Measurements from ENCODE around the gene BFAR. TPM values are rescaled to one million over a fixed set of nuclear protein-coding genes. Genes with fewer than 3 reads are reported as not detected.

Gene BFAR
- total and polyA plus RNA-seq, 2 donors from 2014 or later, result 35.3 to 53.7 TPM

- Histone ChIP-seq H3K4me3 (ENCODE audit: low read length in 3 of 3) (no peak overlapping the region), H3K27me3 (ENCODE audit: control insufficient read depth, insufficient read depth, low read length) (no peaks in the 10 kb centered on the region), H3K36me3 (ENCODE audit: control insufficient read depth in 2 of 3, insufficient read depth in 3 of 3, low read length in 3 of 3) (peaks cover 4 to 8% (median 8%) of the 10 kb centered on the region in 3 donors), H3K9ac (ENCODE audit: low read length in 3 of 3) (no peak overlapping the region), H3K27ac (ENCODE audit: low read depth in 2 of 2, low read length in 2 of 2) (no peak overlapping the region), H3K9me3 (ENCODE audit: control insufficient read depth in 2 of 3, insufficient read depth in 1 of 3, low read length in 3 of 3) (no peaks in the 10 kb centered on the region), H3K4me1 (ENCODE audit: control insufficient read depth in 2 of 3, insufficient read depth in 2 of 3, low read depth in 1 of 3, low read length in 3 of 3) (peaks cover 2 to 12% (median 4%) of the 10 kb centered on the region in 3 donors)
- no peak for TF ChIP-seq CTCF (IDR thresholded peaks at IDR 0.05; ENCODE audit: borderline replicate concordance, extremely low read depth, insufficient read depth)
- no peak for DNase-seq
- FAIRE-seq, result no peak
- intact Hi-C loops (cut with DNase I), result no loop called here
Observed at GRCh38 chr16:14627078-14627477, 5.7 kb upstream of the BFAR start.

- Histone ChIP-seq H3K4me1 (ENCODE audit: control insufficient read depth in 2 of 3, insufficient read depth in 2 of 3, low read depth in 1 of 3, low read length in 3 of 3) (peaks cover 2 to 14% (median 7%) of the 10 kb centered on the region in 3 donors), H3K9ac (ENCODE audit: low read length in 3 of 3) (peak overlapping the region; percentile 6 to 88 (median 85)), H3K36me3 (ENCODE audit: control insufficient read depth in 2 of 3, insufficient read depth in 3 of 3, low read length in 3 of 3) (peaks cover 4 to 8% (median 8%) of the 10 kb centered on the region in 3 donors), H3K27me3 (ENCODE audit: control insufficient read depth, insufficient read depth, low read length) (no peaks in the 10 kb centered on the region), H3K4me3 (ENCODE audit: low read length in 3 of 3) (peak overlapping the region; percentile 78 to 91 (median 82)), H3K9me3 (ENCODE audit: control insufficient read depth in 2 of 3, insufficient read depth in 1 of 3, low read length in 3 of 3) (no peaks in the 10 kb centered on the region), H3K27ac (ENCODE audit: low read depth in 2 of 2, low read length in 2 of 2) (peak overlapping the region in 1 of 2 donors; percentile 85)
- intact Hi-C loops (cut with DNase I), result no loop called here
- no peak for DNase-seq
- no peak for TF ChIP-seq CTCF (IDR thresholded peaks at IDR 0.05; ENCODE audit: borderline replicate concordance, extremely low read depth, insufficient read depth)
- FAIRE-seq, result no peak
Observed at GRCh38 chr16:14628806-14629611, 3.7 kb upstream of the BFAR start.

GRCh38 chr16:14629612-14629918 lies 3.2 kb upstream of the BFAR start:
- DNase-seq (peak in 1 of 5 donors; percentile 15), FAIRE-seq (no peak)
- H3K4me1 ChIP-seq (ENCODE audit: control insufficient read depth in 2 of 3, insufficient read depth in 2 of 3, low read depth in 1 of 3, low read length in 3 of 3), result peaks cover 2 to 17% (median 12%) of the 10 kb centered on the region in 3 donors

More at GRCh38 chr16:14629612-14629918, 3.2 kb upstream of the BFAR start:
- peak overlapping the region; percentile 53 to 88 (median 85) for H3K9ac ChIP-seq (ENCODE audit: low read length in 3 of 3)
- peaks cover 4 to 8% (median 8%) of the 10 kb centered on the region in 3 donors for H3K36me3 ChIP-seq (ENCODE audit: control insufficient read depth in 2 of 3, insufficient read depth in 3 of 3, low read length in 3 of 3)
- intact Hi-C loops (cut with DNase I), result no loop called here
- no peak for TF ChIP-seq CTCF (IDR thresholded peaks at IDR 0.05; ENCODE audit: borderline replicate concordance, extremely low read depth, insufficient read depth)
- H3K9me3 ChIP-seq (ENCODE audit: control insufficient read depth in 2 of 3, insufficient read depth in 1 of 3, low read length in 3 of 3), result no peaks in the 10 kb centered on the region
- H3K4me3 ChIP-seq (ENCODE audit: low read length in 3 of 3), result peak overlapping the region; percentile 78 to 91 (median 82)
- H3K27me3 ChIP-seq (ENCODE audit: control insufficient read depth, insufficient read depth, low read length), result no peaks in the 10 kb centered on the region
- H3K27ac ChIP-seq (ENCODE audit: low read depth in 2 of 2, low read length in 2 of 2), result peak overlapping the region; percentile 85 to 88
